Epidermal melanocyte (primary cell): ENCODE results near the gene CALCB.
"Not testable (repeated sequence)": the region's sequence is repeated elsewhere in the genome, so short reads cannot be mapped to it uniquely, and the experiment has no call there.

Source experiments
- DNase-seq: peaks from one replicate; pipeline ENCODE4 v3.0.0; 2011; ENCODE audit warnings: low spot score; ENCODE audit not compliant: insufficient read length

CALCB gene

DNA sequence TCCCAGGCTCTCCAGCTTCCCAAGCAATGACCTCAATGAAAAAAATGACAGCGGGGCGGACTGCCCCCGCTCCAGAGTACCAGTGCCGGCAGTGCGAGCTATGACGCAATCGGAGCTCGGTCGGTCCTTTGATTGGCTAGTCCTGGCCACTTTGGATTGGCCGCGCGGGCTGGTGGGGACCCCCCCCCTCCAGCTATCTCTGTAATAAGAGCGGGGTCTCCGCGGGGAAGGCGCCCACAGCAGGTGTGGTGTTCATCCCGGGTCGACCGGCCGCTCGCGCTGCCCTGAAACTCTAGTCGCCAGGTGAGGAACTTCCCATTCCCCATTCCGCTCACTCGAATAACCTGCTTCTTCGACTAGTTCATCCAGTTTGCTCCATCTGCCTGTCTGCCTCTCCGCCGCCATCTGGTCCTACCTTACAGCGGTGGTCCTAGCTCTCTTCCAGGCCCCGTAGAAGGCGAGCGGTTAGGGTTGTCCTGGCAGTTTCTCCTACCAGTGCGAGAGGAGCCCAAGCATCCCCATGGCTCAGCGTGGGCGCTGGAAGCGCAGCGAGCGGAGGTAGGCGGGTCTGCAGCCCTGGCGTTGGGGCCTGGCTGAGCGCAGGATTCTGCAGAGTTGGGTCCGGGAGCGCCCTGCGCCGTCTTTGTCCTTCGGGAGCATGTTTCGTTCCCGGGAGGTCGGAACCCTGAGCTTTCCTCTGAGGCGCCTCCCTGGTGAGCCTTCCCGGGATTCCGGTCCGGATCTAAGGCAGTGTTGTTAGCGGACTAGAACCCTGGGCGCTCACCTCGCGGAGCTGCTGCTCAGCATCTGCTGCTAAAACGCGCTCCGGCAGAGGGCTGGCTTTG is at the start of gene CALCB:
TSS of gene CALCB (plus strand) at position 233 of the 845 bp plus-strand sequence. CDS start 1,126 bp downstream, outside the sequence.
- no peak for DNase-seq

- DNase-seq, result no peak
Measured at GRCh38 chr11:15027011-15027410, 46.4 kb upstream of the CALCB start.

DNA sequence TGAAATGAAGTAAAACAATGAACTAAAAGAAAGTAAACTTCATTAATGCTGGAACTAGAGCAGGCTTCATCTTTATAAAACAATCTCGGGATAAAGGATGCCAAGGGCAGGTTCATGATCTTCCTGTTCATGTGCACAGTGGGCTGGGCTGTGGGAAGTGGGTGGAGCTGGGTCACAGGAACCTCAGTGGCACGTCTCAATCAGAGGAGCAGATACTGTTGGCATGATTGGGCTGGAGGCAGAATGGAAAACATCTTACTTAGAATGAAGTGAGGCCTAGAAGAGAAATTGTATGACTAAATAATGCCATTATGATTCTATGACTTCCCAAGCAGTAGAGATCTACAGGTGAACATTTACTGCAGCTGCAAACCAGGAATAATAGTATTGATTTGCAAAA is 45.4 kb upstream of the CALCB start:
- DNase-seq, result no peak

DNA sequence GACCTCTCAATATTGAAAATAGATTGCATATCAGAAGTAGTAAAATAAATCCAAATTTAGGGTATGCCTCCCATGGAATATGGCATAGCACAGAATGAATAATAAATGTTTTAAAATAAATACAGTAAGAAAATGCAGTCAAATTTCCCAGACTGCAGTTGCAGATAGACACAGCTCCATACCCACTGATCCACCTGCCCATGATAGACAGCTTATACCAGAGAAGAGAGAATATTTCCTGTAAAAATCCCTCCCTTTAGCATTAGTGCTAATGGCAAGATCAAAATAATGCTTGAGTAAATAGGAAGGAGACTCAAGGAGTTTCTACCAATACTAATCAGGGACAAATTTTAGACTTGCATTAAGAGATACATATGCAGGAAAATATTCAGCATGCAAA is 45.0 kb upstream of the CALCB start:
- DNase-seq, result no peak

DNA sequence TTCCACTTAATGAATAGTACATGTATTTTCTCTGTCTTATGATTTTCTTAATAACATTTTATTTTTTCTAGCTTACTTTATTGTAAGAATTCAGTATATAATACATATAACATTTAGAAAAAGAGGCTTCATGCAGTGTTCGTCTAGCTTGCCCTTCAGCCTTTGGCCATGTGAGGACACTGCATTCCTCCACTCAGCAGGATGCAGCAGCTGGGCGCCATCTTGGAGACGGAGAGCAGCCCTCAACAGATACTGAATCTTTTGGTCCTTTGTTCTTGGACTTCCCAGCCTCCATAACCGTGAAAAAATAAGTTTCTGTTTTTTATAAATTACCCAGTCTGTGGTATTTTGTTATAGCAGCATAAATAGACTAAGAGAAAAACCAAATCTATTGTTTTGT is 41.4 kb upstream of the CALCB start:
- DNase-seq, result not testable (repeated sequence)

- no peak for DNase-seq
Measured at GRCh38 chr11:15034687-15035267, 38.6 kb upstream of the CALCB start.

- DNase-seq, result no peak
Measured at GRCh38 chr11:15035283-15035682, 38.1 kb upstream of the CALCB start.

GRCh38 chr11:15038963-15039362 is 34.4 kb upstream of the CALCB start:
- no peak for DNase-seq

DNA sequence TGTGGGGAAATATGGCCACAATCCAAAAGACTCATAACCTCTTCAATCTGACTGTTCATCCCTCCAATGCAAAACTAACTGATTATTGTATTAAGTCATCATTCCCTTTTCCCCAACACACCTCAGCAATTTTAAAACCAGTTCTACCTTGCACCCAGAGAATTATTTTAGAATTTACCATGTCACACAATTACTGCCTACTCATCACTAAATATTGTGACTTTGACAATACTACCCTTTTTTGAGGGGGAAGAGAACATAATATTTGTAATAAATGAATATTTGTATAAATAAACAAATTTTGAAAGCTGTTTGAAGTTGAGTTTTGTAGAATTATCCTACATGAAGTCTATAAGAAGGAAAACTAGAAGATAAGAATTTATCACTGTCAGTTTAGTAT is 28.2 kb upstream of the CALCB start:
- no peak for DNase-seq

- no peak for DNase-seq
Measured at GRCh38 chr11:15045891-15046290, 27.5 kb upstream of the CALCB start.

DNA sequence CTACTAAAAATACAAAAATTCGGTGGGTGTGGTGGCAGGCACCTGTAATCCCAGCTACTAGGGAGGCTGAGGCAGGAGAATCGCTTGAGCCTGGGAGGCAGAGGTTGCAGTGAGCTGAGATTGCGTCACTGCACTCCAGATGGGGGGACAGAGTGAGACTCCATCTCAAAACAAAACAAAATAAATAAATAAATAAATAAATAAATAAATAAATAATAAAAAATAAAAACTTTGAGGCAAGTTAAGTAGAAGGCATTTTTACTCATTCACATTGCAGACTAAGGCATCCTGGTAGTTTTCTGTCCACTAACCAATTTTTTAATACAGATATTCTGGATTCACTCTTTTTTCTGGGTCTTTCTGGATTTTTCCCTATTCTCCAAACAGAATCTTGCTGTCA is 26.7 kb upstream of the CALCB start:
- DNase-seq, result not testable (repeated sequence)

DNA sequence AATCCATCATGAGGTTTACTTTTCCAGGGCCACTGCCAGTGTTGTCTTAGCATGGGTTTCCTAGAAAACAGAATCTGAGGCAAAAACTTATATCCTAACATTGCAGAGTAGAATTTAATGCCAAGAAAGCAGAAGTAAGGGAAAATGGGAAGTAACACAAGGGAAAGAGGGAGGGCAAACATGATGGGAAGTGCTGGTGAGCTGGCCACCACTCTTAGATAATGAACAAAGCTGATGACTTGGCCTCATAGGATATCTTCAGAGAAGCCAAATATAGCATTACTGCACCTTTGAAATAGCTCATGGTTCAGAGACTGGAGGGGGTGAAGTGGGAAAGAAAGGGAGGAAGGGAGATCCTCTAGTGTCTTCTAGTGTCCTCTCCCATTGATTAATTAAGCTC is 24.8 kb upstream of the CALCB start:
- no peak for DNase-seq

DNA sequence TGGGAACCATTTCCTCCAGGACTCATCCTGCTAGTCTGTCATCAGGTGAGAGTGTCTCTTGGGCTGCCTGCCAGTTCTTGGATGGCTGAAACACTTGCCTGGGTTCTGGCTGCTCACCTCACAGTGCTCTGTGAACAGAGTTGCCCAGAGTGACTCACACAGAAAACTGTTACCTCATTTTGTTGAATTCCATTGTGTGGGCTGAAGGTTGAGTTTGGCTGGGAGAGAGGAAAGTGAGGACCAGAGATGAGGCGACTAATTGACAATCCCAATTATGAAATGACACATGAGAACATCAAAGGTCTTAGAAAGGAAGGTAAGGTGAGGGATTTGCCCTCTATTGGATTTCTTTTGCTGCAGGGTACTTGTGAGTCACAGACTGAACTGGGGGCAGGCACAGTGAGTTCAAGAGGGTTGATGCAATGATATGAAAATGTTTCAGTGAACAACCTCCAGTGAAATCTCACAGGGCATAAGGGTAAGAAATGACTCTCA is 20.2 kb upstream of the CALCB start:
- DNase-seq, result no peak

DNA sequence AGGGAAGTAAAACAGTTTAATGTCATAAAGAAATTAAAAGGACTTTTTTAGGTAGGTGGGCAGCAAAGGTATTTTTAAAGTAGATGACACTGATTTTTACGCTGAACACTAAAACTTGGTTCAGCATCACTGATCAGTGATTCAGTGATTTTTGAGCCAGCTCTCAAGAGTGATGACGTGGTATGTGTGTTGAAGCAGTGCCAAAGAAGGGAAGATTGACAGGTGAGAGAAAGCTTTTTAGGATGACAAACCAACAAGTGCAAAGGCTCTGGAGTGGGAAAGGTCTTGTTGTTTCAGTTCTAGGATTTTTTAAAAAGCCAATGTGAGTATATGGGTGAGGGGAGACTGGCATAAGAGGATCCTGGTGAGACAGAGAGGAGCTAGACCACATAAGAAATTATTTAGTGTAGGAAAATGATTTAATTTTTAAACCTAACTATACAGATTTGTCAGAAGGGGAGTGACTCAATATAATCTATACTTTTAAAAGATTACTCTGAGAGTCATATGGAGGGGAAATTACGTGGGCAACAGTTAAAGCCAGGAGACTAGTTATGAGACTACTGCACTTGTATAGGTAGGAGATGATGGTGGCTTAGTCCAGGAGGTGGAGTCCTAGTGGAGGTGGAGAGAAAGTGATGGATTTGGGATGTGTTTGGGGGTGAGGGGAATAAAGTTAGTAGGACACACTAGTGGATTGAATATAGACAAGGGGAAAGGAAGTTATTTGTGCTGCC is 17.6 kb upstream of the CALCB start:
- no peak for DNase-seq

DNA sequence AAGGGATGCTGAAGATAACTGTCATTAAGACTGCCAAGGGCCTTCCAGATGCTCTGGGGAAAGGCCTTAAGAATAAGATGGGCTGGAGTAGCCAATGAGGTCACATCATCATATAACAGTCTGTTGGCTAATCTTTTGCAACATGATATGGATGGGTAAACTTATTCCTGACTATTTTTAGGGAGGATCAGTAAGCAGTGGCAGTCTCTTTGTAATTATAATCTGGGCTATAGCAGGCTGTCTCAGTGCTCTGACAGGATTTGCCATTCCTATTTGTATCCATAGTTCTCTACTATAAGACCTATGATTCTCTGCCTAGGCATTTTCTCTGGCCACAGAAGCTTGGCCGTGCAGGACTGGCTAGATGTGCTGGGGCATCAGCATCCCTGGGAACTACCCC is 16.1 kb upstream of the CALCB start:
- no peak for DNase-seq

DNA sequence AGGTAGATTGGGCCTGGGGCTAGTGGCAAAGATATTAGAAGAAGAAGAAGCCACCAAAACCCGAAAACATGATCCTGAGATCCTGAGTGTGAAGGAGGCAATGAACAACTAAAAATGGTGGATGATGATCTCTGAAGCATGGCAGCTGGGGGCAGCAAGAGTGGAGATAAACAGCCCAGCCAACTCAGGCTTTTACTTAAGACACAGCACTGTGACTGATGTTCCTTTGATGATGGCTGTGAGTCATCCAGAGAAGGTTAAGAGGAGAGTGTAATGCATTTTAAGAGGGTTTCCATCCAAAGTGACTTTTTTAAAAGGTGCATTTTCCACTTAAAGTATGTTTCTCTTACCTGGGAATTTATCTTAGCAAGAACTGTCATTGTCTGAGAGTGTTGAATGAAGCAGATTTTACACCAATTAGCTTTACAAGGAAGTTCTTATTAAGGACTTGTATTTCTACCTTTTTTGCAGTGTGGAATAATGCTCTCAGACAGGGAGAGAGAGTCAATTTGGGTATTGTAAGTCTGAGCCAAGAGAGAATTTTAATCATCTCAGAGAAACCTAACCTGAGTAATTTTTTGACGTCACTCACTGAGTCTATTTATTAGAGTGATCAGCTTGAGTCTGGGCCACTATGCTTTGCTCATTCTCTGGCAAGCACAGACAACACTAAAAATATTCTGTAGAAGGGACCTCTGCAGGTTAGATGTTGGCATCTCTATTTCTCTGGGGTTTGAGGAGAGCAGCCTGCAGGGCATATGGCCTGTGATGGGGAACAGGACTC is 14.1 kb upstream of the CALCB start:
- DNase-seq, result no peak

- no peak for DNase-seq
Measured at GRCh38 chr11:15062599-15062998, 10.8 kb upstream of the CALCB start.

GRCh38 chr11:15069751-15070150 is 3.6 kb upstream of the CALCB start:
- DNase-seq, result not testable (repeated sequence)

DNA sequence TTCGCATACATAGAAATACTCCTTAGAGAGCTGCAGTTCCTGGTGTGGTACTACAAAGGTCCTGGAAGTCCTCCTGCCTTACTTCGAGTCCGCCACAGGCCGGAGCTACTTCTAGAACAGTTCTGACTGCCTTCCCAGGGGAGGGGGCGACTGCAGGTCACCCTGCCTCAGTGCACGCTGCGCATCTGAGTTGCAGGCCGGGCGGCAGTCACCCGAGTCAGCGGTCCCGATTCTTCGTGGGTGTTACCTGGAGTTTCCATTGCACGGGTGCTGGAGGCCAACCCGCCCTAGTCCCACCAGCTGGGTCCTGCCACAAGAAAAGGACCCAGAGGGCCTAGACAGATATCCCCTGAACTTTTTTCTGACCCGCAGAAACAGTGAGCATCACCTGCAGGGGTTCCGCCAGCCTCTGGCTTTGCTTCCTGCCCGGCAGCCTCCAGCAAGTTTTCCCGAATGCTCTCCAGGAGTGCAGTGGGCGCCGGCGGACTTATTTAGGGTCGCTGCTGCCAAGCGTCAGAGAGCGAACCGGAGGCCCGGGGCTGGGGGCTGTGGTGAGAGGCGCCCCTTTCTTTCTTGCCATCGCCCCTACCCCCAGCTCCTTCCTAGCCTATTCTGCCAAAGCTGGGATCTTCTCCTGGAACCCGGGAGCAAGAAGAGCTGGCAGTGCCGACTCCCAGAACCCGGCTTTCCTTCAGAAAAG is 1.7 kb upstream of the CALCB start:
- no peak for DNase-seq

- DNase-seq, result no peak
Measured at GRCh38 chr11:15072551-15073143, 746 bp upstream of the CALCB start.
